BE2C (cell line): ENCODE results near the gene BLACAT1.

ENCODE experiments used
- DNase-seq: peaks from one replicate; pipeline ENCODE4 v3.0.0-alpha.2; 2020
- H3K27me3 ChIP-seq: fragments of 250-450 bp; sonication (Bioruptor Pico); 2 replicates; pipeline ENCODE4 v1.5.1; 2020; ENCODE audit warnings: mild to moderate bottlenecking
- H3K36me3 ChIP-seq: fragments of 250-450 bp; sonication (Bioruptor Pico); 2 replicates; pipeline ENCODE4 v1.5.1; 2020; ENCODE audit warnings: mild to moderate bottlenecking
- H3K4me1 ChIP-seq: fragments of 250-450 bp; sonication (Bioruptor Pico); 2 replicates; pipeline ENCODE4 v1.5.1; 2020
- H3K4me3 ChIP-seq: 2 replicates; pipeline ENCODE4 v1.5.1; 2011; ENCODE audit warnings: low read depth, low read length
- H3K9me3 ChIP-seq: fragments of 250-450 bp; sonication (Bioruptor Pico); 2 replicates; pipeline ENCODE4 v1.5.1; 2020
- TF ChIP-seq, protein P1 (sequence below): IDR thresholded peaks from 2 replicates; pipeline ENCODE4 v1.5.1; 2012; ENCODE audit warnings: mild to moderate bottlenecking, low read depth, low read length

The BLACAT1 gene

DNA sequence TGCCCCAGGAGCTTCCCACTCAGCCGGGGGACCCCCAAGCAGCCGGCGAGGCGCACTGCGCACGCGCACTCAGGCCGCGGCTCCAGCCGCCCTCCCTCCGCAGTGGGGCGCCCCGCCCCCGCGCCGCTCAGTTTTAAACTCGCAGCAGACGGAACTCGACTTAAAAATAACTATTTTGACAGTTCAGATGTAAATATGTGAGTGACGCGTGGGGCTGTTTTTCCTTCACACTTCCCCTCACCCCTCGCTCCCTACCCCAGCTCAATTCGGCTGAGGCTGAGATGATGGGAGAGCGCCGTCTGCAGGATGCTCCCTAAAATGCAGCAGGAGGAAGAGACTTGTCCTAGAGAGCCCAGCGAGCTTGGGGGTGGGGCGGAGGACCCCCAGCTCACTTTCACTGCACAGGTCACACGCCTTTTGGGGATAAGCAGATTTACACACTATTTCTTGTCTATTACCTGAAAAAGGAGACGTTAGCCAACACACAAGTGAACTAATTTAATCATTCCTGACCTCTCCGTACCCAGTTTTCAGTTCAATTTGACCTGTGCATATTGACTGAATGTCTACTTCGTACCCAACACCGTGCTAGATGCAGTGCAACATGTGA lies 25.0 kb downstream of the BLACAT1 start:
- H3K4me1 ChIP-seq = peaks cover 9% of the 10 kb centered on the region
- no peaks in the 10 kb centered on the region for H3K36me3 ChIP-seq
- no peak for DNase-seq
- no peaks in the 10 kb centered on the region for H3K9me3 ChIP-seq
- TF ChIP-seq, protein P1, sequence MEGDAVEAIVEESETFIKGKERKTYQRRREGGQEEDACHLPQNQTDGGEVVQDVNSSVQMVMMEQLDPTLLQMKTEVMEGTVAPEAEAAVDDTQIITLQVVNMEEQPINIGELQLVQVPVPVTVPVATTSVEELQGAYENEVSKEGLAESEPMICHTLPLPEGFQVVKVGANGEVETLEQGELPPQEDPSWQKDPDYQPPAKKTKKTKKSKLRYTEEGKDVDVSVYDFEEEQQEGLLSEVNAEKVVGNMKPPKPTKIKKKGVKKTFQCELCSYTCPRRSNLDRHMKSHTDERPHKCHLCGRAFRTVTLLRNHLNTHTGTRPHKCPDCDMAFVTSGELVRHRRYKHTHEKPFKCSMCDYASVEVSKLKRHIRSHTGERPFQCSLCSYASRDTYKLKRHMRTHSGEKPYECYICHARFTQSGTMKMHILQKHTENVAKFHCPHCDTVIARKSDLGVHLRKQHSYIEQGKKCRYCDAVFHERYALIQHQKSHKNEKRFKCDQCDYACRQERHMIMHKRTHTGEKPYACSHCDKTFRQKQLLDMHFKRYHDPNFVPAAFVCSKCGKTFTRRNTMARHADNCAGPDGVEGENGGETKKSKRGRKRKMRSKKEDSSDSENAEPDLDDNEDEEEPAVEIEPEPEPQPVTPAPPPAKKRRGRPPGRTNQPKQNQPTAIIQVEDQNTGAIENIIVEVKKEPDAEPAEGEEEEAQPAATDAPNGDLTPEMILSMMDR = peak; percentile 8; the same call in 1 of the 2 replicates
- H3K4me3 ChIP-seq = no peak overlapping the region
- no peaks in the 10 kb centered on the region for H3K27me3 ChIP-seq

DNA sequence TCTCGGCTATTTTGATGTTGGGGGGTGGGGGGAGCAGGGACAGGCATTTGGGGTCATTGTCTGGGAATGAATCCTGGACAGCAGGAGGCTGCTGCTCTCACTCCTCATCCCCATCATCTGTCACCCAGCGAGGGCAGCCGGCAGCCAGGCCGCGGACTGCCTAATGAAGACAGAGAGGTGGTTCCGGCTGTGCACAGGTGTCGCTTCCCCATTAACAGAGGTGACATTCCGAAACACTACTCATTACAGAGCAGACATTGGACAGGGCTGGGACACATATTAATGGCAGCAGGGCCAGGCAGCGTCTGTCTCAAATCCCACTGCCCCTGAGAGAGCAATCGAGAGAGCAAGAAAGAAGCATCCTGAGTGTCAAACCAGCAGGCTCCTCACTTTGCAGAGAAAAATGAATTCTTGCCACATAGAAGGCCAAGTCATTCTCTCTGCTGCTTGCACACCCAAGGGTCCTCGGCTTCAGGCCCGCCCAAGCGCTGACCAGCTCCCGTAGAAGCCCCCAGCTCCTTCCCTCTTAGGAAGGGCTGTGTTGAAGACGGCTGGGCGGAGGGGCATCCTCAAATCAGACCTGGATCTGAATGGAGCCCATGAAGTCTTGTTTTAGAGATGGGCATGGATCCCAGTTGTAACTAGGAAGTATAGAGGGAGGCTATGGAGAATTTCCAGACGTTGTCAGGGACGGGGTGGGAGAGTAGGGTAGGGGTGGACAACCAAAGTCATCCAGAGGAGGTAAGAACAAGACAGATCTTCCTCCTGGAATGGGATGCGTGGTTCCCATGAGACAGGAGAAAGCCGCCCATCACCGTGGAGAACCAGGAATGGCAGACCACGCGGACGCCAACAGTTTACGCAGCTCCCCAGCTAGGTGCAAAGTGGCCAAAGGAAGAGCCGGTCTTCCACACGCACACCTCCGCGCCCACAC lies 25.8 kb downstream of the BLACAT1 start:
- Histone ChIP-seq H3K9me3 (no peaks in the 10 kb centered on the region), H3K36me3 (no peaks in the 10 kb centered on the region), H3K4me3 (no peak overlapping the region), H3K27me3 (no peaks in the 10 kb centered on the region), H3K4me1 (peaks cover 3% of the 10 kb centered on the region; the same call in 1 of the 2 replicates)
- no peak for DNase-seq
- TF ChIP-seq, protein P1 = no peak

DNA sequence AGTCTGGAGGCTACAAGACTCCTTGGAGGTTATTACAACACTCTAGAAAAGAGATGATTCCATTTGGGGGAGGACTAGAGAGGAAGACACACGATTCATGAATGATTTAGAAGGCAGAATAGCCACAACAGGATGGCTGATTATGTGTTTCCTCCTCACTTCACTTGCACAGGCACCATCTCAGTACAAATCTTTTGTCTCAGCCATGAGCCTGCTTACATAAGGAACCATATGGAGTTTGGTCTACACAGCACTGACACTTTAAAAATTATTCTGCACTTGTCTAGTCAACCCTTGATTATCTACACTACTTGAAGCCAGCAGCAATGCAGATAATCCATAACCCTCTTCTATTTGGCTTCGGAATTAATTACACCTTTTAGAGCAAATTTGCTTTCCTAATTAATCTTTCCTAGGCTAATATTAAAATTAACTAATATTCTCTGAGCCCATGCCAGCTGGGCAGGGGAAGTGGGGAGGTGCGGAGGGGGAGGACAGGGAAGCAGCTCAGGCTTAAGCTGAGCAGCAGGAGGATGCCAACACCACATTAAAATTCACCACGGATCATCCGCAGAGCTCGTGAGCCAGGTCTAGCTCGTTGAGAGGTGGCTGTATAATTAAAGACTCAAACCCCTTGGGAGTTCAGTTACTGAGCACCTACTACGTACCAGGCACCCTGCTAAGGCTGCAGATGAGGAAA lies 30.8 kb downstream of the BLACAT1 start:
- DNase-seq = no peak
- H3K27me3 ChIP-seq = no peaks in the 10 kb centered on the region; the same call in 1 of the 2 replicates
- TF ChIP-seq, protein P1 = no peak
- H3K36me3 ChIP-seq = no peaks in the 10 kb centered on the region
- H3K4me3 ChIP-seq = no peak overlapping the region
- H3K4me1 ChIP-seq = peaks cover 3% of the 10 kb centered on the region
- no peaks in the 10 kb centered on the region for H3K9me3 ChIP-seq

GRCh38 chr1:205423814-205424399 lies 31.9 kb downstream of the BLACAT1 start:
- TF ChIP-seq, protein P1 = no peak
- Histone ChIP-seq H3K27me3 (no peaks in the 10 kb centered on the region; the same call in 1 of the 2 replicates), H3K36me3 (no peaks in the 10 kb centered on the region)

GRCh38 chr1:205422993-205423642 lies 32.7 kb downstream of the BLACAT1 start:
- H3K27me3 ChIP-seq = no peaks in the 10 kb centered on the region; the same call in 1 of the 2 replicates
- H3K4me1 ChIP-seq = no peaks in the 10 kb centered on the region; the same call in 1 of the 2 replicates
- TF ChIP-seq, protein P1 = peak; percentile 5; the same call in 1 of the 2 replicates
- H3K9me3 ChIP-seq = no peaks in the 10 kb centered on the region
- H3K4me3 ChIP-seq = no peak overlapping the region
- no peak for DNase-seq
- no peaks in the 10 kb centered on the region for H3K36me3 ChIP-seq

More at GRCh38 chr1:205423814-205424399, 31.9 kb downstream of the BLACAT1 start:
- H3K4me1 ChIP-seq = peaks cover 3% of the 10 kb centered on the region
- DNase-seq = no peak
- H3K9me3 ChIP-seq = no peaks in the 10 kb centered on the region
- H3K4me3 ChIP-seq = no peak overlapping the region
